HUES6 (cell line): ENCODE results near the gene DYSF.

Experiments
- H3K27ac ChIP-seq: 2 replicates; pipeline ENCODE4 v1.7.0; 2013; ENCODE audit warnings: low read depth, mild to moderate bottlenecking, low read length, inconsistent platforms
- H3K27me3 ChIP-seq: 2 replicates; pipeline ENCODE4 v1.6.1; 2013; ENCODE audit warnings: low read length; ENCODE audit not compliant: control insufficient read depth, insufficient read depth
- H3K36me3 ChIP-seq: 2 replicates; pipeline ENCODE4 v1.6.1; 2013; ENCODE audit warnings: low read length; ENCODE audit not compliant: control insufficient read depth, insufficient read depth
- H3K4me1 ChIP-seq: 2 replicates; pipeline ENCODE4 v1.6.1; 2013; ENCODE audit warnings: low read length; ENCODE audit not compliant: control insufficient read depth, insufficient read depth
- H3K4me3 ChIP-seq: 2 replicates; pipeline ENCODE4 v1.5.1; 2013; ENCODE audit warnings: low read depth, low read length
- H3K9ac ChIP-seq: one replicate; pipeline ENCODE4 v1.6.1; 2013; ENCODE audit warnings: mild to moderate bottlenecking, low read length
- H3K9me3 ChIP-seq: 2 replicates; pipeline ENCODE4 v1.6.1; 2013; ENCODE audit warnings: low read depth, low read length; ENCODE audit not compliant: control insufficient read depth, insufficient read depth

DYSF gene

DNA sequence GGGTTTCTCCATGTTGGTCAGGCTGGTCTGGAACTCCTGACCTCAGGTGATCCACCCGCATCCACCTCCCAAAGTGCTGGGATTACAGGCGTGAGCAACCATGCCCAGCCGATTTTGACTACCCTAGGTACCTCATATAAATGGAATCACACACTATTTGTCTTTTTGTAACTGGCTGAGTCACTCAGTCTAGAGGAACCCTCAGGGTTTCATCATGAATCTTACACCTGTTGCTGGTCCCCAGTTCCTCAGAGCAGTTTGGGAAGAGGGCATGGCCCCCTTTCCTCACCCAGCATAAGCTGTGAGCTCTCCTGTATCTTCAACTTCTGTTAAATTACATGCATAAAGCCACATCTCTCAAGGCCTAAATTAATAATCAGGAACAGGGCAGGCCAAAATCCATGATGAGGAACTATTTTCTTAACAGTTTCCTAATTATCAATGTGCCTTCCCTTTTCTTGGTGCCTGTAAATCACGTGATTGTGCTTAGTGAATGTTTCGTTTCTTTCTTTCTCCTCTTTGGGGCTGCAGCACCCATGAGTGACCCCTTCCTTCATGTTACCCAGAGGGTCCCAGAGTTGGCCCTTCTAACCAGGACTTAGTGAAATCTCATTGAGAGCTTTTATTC is 20.9 kb downstream of the DYSF start:
- no peaks in the 10 kb centered on the region for H3K36me3 ChIP-seq
- no peak overlapping the region for H3K27ac ChIP-seq
- peaks cover 6% of the 10 kb centered on the region for H3K27me3 ChIP-seq
- H3K9ac ChIP-seq = no peak overlapping the region
- H3K4me3 ChIP-seq = no peak overlapping the region
- peaks cover 4% of the 10 kb centered on the region; the same call in 1 of the 2 replicates for H3K4me1 ChIP-seq
- H3K9me3 ChIP-seq = no peaks in the 10 kb centered on the region

DNA sequence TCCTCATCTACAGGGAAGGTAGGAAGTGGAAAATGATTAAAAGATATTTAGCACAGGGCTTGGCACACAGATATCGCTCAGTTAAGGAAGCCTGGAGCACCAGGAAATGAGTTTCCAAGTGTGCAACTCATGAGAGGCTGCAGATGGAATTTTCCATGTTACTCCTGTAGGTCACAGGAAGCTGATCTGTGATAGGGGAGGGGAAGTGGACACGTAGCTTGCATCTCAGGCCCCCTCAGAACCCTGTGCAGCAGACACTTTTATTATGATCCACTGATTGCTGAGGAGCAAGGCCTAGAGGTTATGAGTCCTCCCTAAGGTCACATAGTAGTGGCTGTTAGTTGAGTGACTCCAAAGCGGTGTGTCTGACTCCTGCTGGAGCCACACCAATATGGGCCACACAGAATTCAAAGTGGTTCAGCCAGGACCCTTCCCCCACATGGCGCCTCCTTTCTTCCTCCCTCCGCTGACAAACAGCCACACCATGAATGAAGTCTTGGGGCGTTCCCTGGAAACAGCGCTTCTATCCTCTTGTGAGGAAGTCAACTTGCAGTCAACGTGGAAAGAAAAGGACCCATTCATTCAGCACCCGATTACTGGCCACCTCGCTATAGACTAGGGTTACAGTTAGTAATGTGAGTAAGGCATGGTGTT is 21.5 kb downstream of the DYSF start:
- no peak overlapping the region for H3K9ac ChIP-seq
- H3K4me3 ChIP-seq = no peak overlapping the region
- H3K36me3 ChIP-seq = no peaks in the 10 kb centered on the region
- no peaks in the 10 kb centered on the region for H3K9me3 ChIP-seq
- H3K4me1 ChIP-seq = peaks cover 4% of the 10 kb centered on the region; the same call in 1 of the 2 replicates
- H3K27ac ChIP-seq = no peak overlapping the region
- 0 out of 2 replicates have a peak, but pooled peaks cover under 1% of the 10 kb centered on the region for H3K27me3 ChIP-seq

DNA sequence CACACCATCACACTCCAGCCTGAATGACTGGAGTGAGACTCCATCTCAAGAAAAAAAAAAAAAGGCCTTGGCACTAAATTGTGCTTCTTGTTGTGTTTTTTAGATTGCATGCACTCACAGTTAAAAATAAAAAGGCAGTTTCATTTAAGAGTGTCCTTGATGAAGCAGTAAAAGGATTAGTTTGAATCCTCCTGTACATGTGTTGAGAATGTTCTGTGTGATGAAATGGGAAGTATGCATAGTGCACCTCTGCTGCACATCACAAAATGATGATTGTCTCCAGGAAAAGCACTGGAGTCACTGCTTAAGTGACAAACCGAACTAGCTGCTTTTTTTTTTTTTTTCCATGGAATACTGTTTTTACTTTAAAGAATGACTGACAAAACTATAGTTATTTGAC is 23.1 kb downstream of the DYSF start:
- Histone ChIP-seq H3K4me1 (peaks cover 4% of the 10 kb centered on the region; the same call in 1 of the 2 replicates), H3K4me3 (no peak overlapping the region), H3K9ac (no peak overlapping the region), H3K36me3 (no peaks in the 10 kb centered on the region), H3K27me3 (no peaks in the 10 kb centered on the region), H3K27ac (no peak overlapping the region), H3K9me3 (no peaks in the 10 kb centered on the region)

DNA sequence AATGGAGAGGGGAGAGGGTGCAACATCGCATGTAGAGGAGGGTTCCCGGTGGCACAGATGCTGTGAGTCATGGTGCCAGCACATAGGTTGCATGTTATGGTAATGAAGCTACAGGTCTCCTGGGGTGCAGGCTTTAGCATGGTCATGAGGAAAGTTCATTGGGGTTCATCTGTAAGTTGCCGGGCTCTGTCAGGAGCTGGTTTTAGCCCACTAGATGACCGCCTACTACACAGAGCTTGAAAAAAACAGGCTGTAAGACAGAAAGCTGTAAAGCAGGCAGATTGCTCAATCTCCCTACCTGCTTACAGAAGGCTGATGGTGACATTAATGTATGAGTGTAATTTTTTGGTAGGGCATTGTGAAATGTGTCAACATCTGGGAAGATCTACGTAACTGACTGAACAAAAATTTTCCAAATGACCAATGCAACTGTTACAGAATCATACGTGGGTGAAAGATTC is 23.9 kb downstream of the DYSF start:
- Histone ChIP-seq H3K27ac (no peak overlapping the region), H3K9me3 (no peaks in the 10 kb centered on the region), H3K27me3 (no peaks in the 10 kb centered on the region), H3K4me3 (no peak overlapping the region), H3K9ac (no peak overlapping the region), H3K4me1 (peaks cover 9% of the 10 kb centered on the region), H3K36me3 (no peaks in the 10 kb centered on the region)

DNA sequence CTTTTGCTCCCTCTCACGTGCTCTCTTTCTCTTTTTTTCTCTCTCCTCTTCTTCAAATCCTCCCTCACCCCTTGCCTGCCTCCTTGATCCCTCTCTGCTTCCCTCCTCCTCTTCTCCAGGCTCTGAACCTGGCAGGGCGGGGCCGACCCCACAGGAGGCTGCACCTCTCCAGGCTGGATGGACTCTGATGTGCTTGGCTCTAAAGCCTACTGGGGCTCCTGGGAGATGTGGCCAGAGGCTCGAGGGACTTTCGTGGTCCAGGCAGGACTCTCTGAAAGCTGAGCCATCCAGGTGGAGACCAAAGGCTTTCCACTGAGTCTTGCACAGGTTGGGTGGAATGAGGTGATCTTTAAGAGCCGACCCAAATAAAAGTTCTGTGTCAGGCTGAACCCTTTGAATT is 25.4 kb downstream of the DYSF start:
- Histone ChIP-seq H3K9me3 (no peaks in the 10 kb centered on the region), H3K4me1 (peaks cover 12% of the 10 kb centered on the region), H3K9ac (no peak overlapping the region), H3K4me3 (no peak overlapping the region), H3K36me3 (no peaks in the 10 kb centered on the region), H3K27ac (no peak overlapping the region), H3K27me3 (no peaks in the 10 kb centered on the region)

DNA sequence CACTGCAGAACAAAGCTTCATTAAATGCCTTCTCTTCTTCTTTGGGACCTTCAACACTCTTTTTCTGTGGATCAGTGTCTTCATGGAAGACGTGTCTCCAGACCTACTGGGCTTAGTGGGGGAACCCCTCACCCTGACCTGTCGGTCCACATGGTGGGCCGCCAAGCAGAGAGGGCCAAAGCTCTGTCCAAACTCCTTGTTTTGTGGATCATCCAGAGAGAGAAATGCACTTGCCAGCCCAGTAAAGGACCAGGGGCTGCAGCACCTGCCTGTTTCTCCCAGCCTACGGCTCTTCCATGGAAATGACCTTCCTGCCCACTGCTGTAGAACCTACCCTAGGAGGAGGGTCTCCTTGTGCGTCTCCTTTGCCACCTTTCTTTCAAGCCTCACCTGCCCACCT is 25.9 kb downstream of the DYSF start:
- H3K9me3 ChIP-seq = no peaks in the 10 kb centered on the region
- H3K9ac ChIP-seq = no peak overlapping the region
- no peaks in the 10 kb centered on the region for H3K27me3 ChIP-seq
- H3K4me3 ChIP-seq = no peak overlapping the region
- no peaks in the 10 kb centered on the region for H3K36me3 ChIP-seq
- peaks cover 12% of the 10 kb centered on the region for H3K4me1 ChIP-seq
- no peak overlapping the region for H3K27ac ChIP-seq

DNA sequence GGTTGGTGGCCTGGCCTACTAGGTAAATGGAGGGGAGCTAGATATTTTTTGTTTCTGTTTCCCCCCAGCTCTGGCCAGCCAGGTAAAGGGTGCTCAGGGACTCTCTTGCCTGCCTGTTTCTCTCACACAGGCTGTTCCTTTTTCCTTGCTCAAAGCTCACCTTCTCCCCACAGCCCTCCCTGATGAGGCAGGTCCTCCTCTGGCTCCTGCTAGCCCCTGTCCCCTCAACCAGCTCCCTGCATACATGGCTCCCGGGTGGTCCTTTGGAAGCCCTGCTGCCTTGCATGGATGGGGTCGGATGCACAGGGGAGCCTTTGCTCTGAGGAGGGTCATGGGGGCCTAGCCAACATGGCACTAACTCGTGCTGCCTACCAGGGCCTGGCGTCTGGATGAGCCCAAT is 27.8 kb downstream of the DYSF start:
- Histone ChIP-seq H3K36me3 (no peaks in the 10 kb centered on the region), H3K27ac (no peak overlapping the region), H3K27me3 (no peaks in the 10 kb centered on the region), H3K4me1 (peaks cover 11% of the 10 kb centered on the region), H3K9me3 (no peaks in the 10 kb centered on the region), H3K9ac (no peak overlapping the region), H3K4me3 (no peak overlapping the region)

DNA sequence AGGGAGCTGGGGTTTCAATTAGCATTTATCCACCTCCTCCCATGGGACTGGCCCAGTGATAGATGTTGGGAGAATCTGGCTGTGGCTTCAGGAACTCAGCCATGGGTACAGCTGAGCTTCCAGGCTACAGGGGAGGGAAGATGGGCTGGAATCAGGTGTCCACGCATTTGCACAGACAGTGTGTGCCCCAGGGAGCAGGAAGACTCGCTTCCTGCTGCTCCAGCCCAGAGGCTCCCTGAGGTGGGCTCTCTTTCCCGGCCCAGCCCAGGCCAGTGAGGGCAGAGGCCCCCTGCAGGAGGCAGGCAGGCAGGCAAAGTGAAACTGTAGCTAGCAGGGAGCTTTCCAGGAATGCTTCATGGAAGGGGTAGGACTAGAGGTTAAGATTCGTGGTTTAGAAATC is 28.7 kb downstream of the DYSF start:
- Histone ChIP-seq H3K27me3 (no peaks in the 10 kb centered on the region), H3K27ac (no peak overlapping the region), H3K9ac (no peak overlapping the region), H3K9me3 (no peaks in the 10 kb centered on the region), H3K4me1 (peaks cover 21% of the 10 kb centered on the region), H3K36me3 (no peaks in the 10 kb centered on the region), H3K4me3 (no peak overlapping the region)

DNA sequence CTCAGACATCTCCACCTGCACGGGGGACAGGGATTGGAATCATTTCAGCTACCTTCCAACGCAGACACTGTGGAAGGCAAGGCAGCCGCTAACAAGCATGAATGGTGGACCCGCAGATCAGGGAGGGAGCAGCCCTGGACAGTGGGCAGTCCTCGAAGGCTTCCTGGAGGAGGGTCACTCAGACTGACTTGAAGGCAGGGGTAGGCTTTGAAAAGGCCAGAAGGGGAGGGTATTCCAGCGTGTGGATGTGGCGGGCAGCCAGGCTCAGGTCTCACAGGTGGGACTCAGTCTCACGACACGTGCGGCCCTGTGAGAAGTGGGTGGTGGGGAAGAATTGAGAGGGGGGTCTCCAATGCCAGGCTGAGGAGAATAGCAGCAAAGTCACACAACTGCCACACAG is 29.9 kb downstream of the DYSF start:
- no peaks in the 10 kb centered on the region for H3K36me3 ChIP-seq

DNA sequence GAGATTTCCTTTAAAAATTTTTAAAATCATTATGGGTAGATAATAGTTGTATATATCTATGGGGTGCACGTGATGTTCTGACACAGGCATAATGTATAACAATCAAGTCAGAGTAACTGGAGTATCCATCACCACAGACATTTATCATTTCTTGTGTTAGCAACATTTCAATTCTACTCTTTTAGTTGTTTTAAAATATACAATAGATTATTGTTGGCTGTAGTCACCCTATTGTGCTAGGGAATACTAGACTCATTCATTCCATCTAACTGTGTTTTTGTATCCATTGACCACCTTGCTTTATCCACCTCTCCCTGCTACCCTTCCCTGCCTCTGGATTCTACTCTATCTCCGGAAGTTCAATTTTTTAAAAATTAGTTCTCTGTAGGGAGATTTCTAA is 31.0 kb downstream of the DYSF start:
- no peak overlapping the region for H3K9ac ChIP-seq
- H3K4me3 ChIP-seq = no peak overlapping the region
- no peak overlapping the region for H3K27ac ChIP-seq
- peaks cover 21% of the 10 kb centered on the region for H3K4me1 ChIP-seq
- no peaks in the 10 kb centered on the region for H3K9me3 ChIP-seq
- H3K27me3 ChIP-seq = no peaks in the 10 kb centered on the region
- no peaks in the 10 kb centered on the region for H3K36me3 ChIP-seq

More for the DNA sequence above, 29.9 kb downstream of the DYSF start:
- H3K27me3 ChIP-seq = no peaks in the 10 kb centered on the region
- no peak overlapping the region for H3K9ac ChIP-seq
- no peak overlapping the region for H3K27ac ChIP-seq
- peaks cover 21% of the 10 kb centered on the region for H3K4me1 ChIP-seq
- H3K4me3 ChIP-seq = no peak overlapping the region
- no peaks in the 10 kb centered on the region for H3K9me3 ChIP-seq

DNA sequence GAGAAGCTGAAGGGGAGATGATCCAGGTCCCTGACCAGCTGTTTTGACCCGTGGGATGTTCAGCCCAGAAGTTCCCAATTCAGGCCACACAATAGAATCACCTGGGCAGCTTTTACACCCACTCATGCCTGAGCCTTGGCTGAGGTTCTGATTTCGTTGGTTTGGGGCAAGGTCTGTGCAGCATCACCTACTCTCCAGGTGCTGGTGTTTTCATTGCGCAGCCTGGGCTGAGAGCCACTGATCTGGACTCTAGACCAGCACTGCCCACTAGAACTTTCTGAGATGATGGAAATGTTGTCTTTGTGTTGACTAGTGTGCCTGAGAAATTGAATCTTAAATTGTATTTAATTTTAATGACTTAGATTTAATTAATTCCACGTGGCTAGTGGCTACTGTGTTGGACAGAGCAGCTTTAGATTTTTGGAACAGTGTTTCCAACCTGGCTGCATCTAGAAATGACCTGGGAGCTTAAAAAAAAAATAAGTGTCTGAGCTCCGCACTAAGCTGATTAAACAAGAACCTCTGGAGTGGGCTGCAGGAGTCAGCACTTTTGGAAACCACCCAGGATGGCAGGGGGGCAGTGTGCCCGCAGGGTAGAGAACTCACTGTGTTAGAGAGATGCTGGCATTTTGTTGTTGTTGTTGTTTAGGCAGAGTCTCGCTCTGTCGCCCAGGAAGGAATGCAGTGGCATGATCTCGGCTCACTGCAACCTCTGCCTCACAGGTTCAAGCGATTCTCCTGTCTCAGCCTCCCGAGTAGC is 33.7 kb downstream of the DYSF start:
- Histone ChIP-seq H3K4me3 (no peak overlapping the region), H3K4me1 (peaks cover 18% of the 10 kb centered on the region), H3K9me3 (no peaks in the 10 kb centered on the region), H3K9ac (no peak overlapping the region), H3K27ac (no peak overlapping the region), H3K36me3 (no peaks in the 10 kb centered on the region), H3K27me3 (no peaks in the 10 kb centered on the region)
